Testis (tissue), 3 donors: Measurements from ENCODE around the gene FHAD1. TPM values are rescaled to one million over a fixed set of nuclear protein-coding genes. Genes with fewer than 3 reads are reported as not detected.

Experiments used
- DNase-seq: peaks from one replicate; pipeline ENCODE4 v3.0.0-alpha.2; 2019
- H3K27ac ChIP-seq, 2 donors: fragments of 200-600 bp; sonication (generic); one replicate each; pipeline ENCODE4 v1.5.1; 2019
- H3K27me3 ChIP-seq: fragments of 200-600 bp; sonication (generic); one replicate; pipeline ENCODE4 v1.5.1; 2019
- H3K36me3 ChIP-seq: fragments of 200-600 bp; sonication (generic); one replicate; pipeline ENCODE4 v1.5.1; 2017; ENCODE audit warnings: low read depth; ENCODE audit errors: missing control alignments
- H3K4me1 ChIP-seq: fragments of 200-600 bp; sonication (generic); one replicate; pipeline ENCODE4 v1.5.1; 2019
- H3K4me3 ChIP-seq, 2 donors: fragments of 200-600 bp; sonication (generic); one replicate each; pipeline ENCODE4 v1.5.1; 2017 to 2019
- H3K9me3 ChIP-seq: fragments of 200-600 bp; sonication (generic); one replicate; pipeline ENCODE4 v1.5.1; 2017
- POLR2A ChIP-seq: fragments of 450-650 bp; IDR thresholded peaks from one replicate; pipeline ENCODE4 v1.6.1; 2017; ENCODE audit warnings: antibody characterized with exemption, mild to moderate bottlenecking, moderate library complexity
- WGBS, 2 donors: methylation state at CpG; one replicate each; pipeline ENCODE4 v1.1.5; 2018; 5-methylcytosine and 5-hydroxymethylcytosine counted together
- intact Hi-C: fragments of 100-400 bp; cut with DNase I; formaldehyde crosslinking; loops from one replicate; pipeline ENCODE4 v1.15.1; 2023; ENCODE audit warnings: low total_unique reads
- polyA plus RNA-seq: library from polyadenylated mRNA; stranded (reverse); fragments of 350-450 nt; fragmentation: Illumina TruSeq; extraction: RNeasy Lipid Tissue Mini Kit (QIAGEN cat#74804); gene quantifications from one replicate; pipeline ENCODE4 v1.2.3, GENCODE V29; 2014; ENCODE audit warnings: low read depth, low replicate concordance; ENCODE audit not compliant: insufficient read depth
- total RNA-seq, 2 donors: library from RNA; depleted of rRNA; stranded (reverse); fragments of >200 nt; gene quantifications; one replicate each; pipeline ENCODE4 v1.2.3, GENCODE V29; 2016
- TF ChIP-seq, protein P1 (sequence below), 3 experiments: fragments of 450-650 bp in 2 of 3; fragments of 200-600 bp in 1 of 3; sonication (generic) in 1 of 3; IDR thresholded peaks; one replicate each; pipeline ENCODE4 v1.5.1; 2016 to 2019; ENCODE audit warnings: antibody characterized with exemption in 3 of 3, mild to moderate bottlenecking in 2 of 3, moderate library complexity in 1 of 3

FHAD1 gene
- total and polyA plus RNA-seq, 3 donors from 2014 or later = 22.0 to 73.3 (median 59.0) TPM

GRCh38 chr1:15277933-15278332, 30.9 kb downstream of the FHAD1 start:
- Histone ChIP-seq H3K36me3 (no peaks in the 10 kb centered on the region), H3K4me1 (no peaks in the 10 kb centered on the region), H3K4me3 (no peak overlapping the region), H3K27ac (no peak overlapping the region), H3K9me3 (no peaks in the 10 kb centered on the region), H3K27me3 (no peaks in the 10 kb centered on the region)
- DNase-seq = no peak
- intact Hi-C loops = loop anchor here (10.0 kb wide), 2 partner anchors 123 to 153 kb away; partner anchors contain the start of gene TMEM51
- 93 to 94% methylated on average over 4 of the region's 4 CpGs for WGBS, 2 donors
- TF ChIP-seq, protein P1, sequence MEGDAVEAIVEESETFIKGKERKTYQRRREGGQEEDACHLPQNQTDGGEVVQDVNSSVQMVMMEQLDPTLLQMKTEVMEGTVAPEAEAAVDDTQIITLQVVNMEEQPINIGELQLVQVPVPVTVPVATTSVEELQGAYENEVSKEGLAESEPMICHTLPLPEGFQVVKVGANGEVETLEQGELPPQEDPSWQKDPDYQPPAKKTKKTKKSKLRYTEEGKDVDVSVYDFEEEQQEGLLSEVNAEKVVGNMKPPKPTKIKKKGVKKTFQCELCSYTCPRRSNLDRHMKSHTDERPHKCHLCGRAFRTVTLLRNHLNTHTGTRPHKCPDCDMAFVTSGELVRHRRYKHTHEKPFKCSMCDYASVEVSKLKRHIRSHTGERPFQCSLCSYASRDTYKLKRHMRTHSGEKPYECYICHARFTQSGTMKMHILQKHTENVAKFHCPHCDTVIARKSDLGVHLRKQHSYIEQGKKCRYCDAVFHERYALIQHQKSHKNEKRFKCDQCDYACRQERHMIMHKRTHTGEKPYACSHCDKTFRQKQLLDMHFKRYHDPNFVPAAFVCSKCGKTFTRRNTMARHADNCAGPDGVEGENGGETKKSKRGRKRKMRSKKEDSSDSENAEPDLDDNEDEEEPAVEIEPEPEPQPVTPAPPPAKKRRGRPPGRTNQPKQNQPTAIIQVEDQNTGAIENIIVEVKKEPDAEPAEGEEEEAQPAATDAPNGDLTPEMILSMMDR (IDR thresholded peaks at IDR 0.05) = no peak
- no peak for TF ChIP-seq POLR2A

- Histone ChIP-seq H3K4me1 (no peaks in the 10 kb centered on the region), H3K4me3 (peak overlapping the region in 1 of 2 donors; percentile 20), H3K36me3 (no peaks in the 10 kb centered on the region), H3K9me3 (no peaks in the 10 kb centered on the region), H3K27me3 (no peaks in the 10 kb centered on the region), H3K27ac (no peak overlapping the region)
- WGBS, 2 donors = 45 to 56% methylated on average over 10 of the region's 10 CpGs
- intact Hi-C loops = loop anchor here (10.0 kb wide), 2 partner anchors 125 to 155 kb away; partner anchors contain the start of gene TMEM51
- DNase-seq = peak; percentile 55
- TF ChIP-seq POLR2A = no peak
- TF ChIP-seq, protein P1 (IDR thresholded peaks at IDR 0.05) = no peak
Measured at GRCh38 chr1:15279576-15280230, 32.7 kb downstream of the FHAD1 start.

- Histone ChIP-seq H3K4me3 (no peak overlapping the region), H3K27me3 (no peaks in the 10 kb centered on the region), H3K9me3 (no peaks in the 10 kb centered on the region), H3K36me3 (no peaks in the 10 kb centered on the region), H3K27ac (no peak overlapping the region), H3K4me1 (no peaks in the 10 kb centered on the region)
- 73% methylated on average over 7 to 10 of the region's 10 CpGs for WGBS, 2 donors
- DNase-seq = no peak
- intact Hi-C loops = no loop called here
- TF ChIP-seq POLR2A = no peak
- TF ChIP-seq, protein P1 (IDR thresholded peaks at IDR 0.05) = no peak
Measured at GRCh38 chr1:15280416-15280815, 33.4 kb downstream of the FHAD1 start.

DNA sequence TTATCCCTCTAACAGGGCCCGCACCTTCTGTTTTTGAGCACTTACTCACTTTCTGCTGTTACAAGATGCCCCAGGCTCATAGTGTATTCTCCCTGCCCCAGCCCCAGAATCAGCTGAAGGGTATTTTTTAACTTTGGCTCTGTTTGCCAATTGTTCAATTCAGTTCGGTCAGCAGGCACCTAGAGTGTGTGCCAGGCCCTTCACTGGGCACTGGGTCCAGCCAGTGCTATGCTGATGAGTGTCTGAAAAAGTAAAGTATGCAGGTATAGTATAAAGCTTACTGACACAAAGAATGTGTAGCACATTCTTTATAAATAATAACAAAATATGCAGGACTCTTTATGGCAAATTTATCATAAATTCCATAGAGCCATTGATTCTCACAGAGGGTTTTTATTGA, 35.0 kb downstream of the FHAD1 start:
- DNase-seq = no peak
- no peaks in the 10 kb centered on the region for H3K27me3 ChIP-seq
- no peaks in the 10 kb centered on the region for H3K36me3 ChIP-seq
- WGBS, 2 donors = 87 to 96% methylated on average over 2 of the region's 2 CpGs
- H3K4me1 ChIP-seq = no peaks in the 10 kb centered on the region
- H3K27ac ChIP-seq = no peak overlapping the region
- intact Hi-C loops = no loop called here
- H3K9me3 ChIP-seq = no peaks in the 10 kb centered on the region
- no peak overlapping the region for H3K4me3 ChIP-seq
- TF ChIP-seq, protein P1 (IDR thresholded peaks at IDR 0.05) = no peak
- no peak for TF ChIP-seq POLR2A
